NCI-H2171 (cell line): ENCODE data around the gene ALDH3B2.
A peak's percentile ranks its signal among the peaks of the same experiment; 100 is the strongest.
"Not testable (repeated sequence)": the region's sequence is repeated elsewhere in the genome, so short reads cannot be mapped to it uniquely, and the experiment has no call there.

ENCODE experiments used
- DNase-seq: peaks from one replicate; lab custom pipeline; 2025; lab: John Stamatoyannopoulos, UW

The ALDH3B2 gene

GRCh38 chr11:67674442-67674871 is at the start of gene ALDH3B2:
Gene ALDH3B2, minus strand, starts transcription at chr11:67674623. Its CDS starts 7,688 bp downstream, at chr11:67666935.
- no peak for DNase-seq

GRCh38 chr11:67723036-67723435 is 48.6 kb upstream of the ALDH3B2 start:
- not testable (repeated sequence) for DNase-seq

- DNase-seq, result not testable (repeated sequence)
These were observed 41.8 kb upstream of the ALDH3B2 start for GRCh38 chr11:67716226-67716625.

GRCh38 chr11:67715801-67716200 is 41.4 kb upstream of the ALDH3B2 start:
- DNase-seq, result not testable (repeated sequence)

- DNase-seq, result not testable (repeated sequence)
These were observed 39.6 kb upstream of the ALDH3B2 start for GRCh38 chr11:67713892-67714509.

GRCh38 chr11:67711676-67712075 is 37.3 kb upstream of the ALDH3B2 start:
- not testable (repeated sequence) for DNase-seq

GRCh38 chr11:67711212-67711611 is 36.8 kb upstream of the ALDH3B2 start:
- not testable (repeated sequence) for DNase-seq

GRCh38 chr11:67709806-67710205 is 35.4 kb upstream of the ALDH3B2 start:
- DNase-seq, result not testable (repeated sequence)

GRCh38 chr11:67705264-67705663 is 30.8 kb upstream of the ALDH3B2 start:
- DNase-seq, result no peak

- DNase-seq, result no peak
These were observed 30.1 kb upstream of the ALDH3B2 start for GRCh38 chr11:67704524-67704923.

GRCh38 chr11:67703709-67704108 is 29.3 kb upstream of the ALDH3B2 start:
- DNase-seq, result not testable (repeated sequence)

- DNase-seq, result peak; percentile 16
These were observed 26.3 kb upstream of the ALDH3B2 start for GRCh38 chr11:67700548-67701262.

- DNase-seq, result no peak
These were observed 25.7 kb upstream of the ALDH3B2 start for GRCh38 chr11:67700141-67700540.

GRCh38 chr11:67699521-67699920 is 25.1 kb upstream of the ALDH3B2 start:
- DNase-seq, result no peak

- DNase-seq, result no peak
These were observed 23.8 kb upstream of the ALDH3B2 start for GRCh38 chr11:67698247-67698646.

GRCh38 chr11:67697846-67698245 is 23.4 kb upstream of the ALDH3B2 start:
- DNase-seq, result no peak

GRCh38 chr11:67696998-67697397 is 22.6 kb upstream of the ALDH3B2 start:
- no peak for DNase-seq

- DNase-seq, result no peak
These were observed 21.2 kb upstream of the ALDH3B2 start for GRCh38 chr11:67695606-67696005.

GRCh38 chr11:67694875-67695555 is 20.6 kb upstream of the ALDH3B2 start:
- DNase-seq, result no peak

GRCh38 chr11:67691149-67691548 is 16.7 kb upstream of the ALDH3B2 start:
- no peak for DNase-seq

GRCh38 chr11:67689178-67689577 is 14.8 kb upstream of the ALDH3B2 start:
- no peak for DNase-seq

GRCh38 chr11:67687986-67688385 is 13.6 kb upstream of the ALDH3B2 start:
- DNase-seq, result no peak
